Panc1 (cell line): ENCODE measurements around the gene MYO3B. TPM values are rescaled to one million over a fixed set of nuclear protein-coding genes. Genes with fewer than 3 reads are reported as not detected.

Experiments used
- ATAC-seq: fragments of 200-7000 bp; cut with Tn5 transposase; 2 replicates; pipeline ENCODE4 v1.9.1; 2020; ENCODE audit warnings: mild to moderate bottlenecking, moderate library complexity
- BruUV-seq: library from RNA; stranded (reverse); fragments of 400-500 nt; replicated peaks from 2 replicates; lab custom pipeline; 2021; lab: Mats Ljungman, UMichigan
- CTCF ChIA-PET: fragments of 300-600 bp; sonication (Branson Sonifier 250); formaldehyde crosslinking; loops from one replicate; lab custom pipeline; 2022; ENCODE audit warnings: antibody characterized with exemption; lab: Charles Lee
- POLR2A ChIA-PET: fragments of 300-600 bp; sonication (Branson Sonifier 250); formaldehyde crosslinking; loops from one replicate; lab custom pipeline; 2022; ENCODE audit warnings: antibody characterized with exemption; lab: Charles Lee
- DNase-seq: peaks from one replicate; pipeline ENCODE4 v3.0.0-alpha.2; 2010; ENCODE audit warnings: low read depth, low spot score
- H3K27ac ChIP-seq: 2 replicates; pipeline ENCODE4 v1.5.1; 2011; ENCODE audit warnings: mild to moderate bottlenecking, low read length, inconsistent platforms
- H3K27me3 ChIP-seq: fragments of 200-500 bp; sonication (Bioruptor generic); 2 replicates; pipeline ENCODE4 v1.6.0; 2014; ENCODE audit warnings: low read length, inconsistent platforms; ENCODE audit not compliant: control insufficient read depth, insufficient read depth
- H3K36me3 ChIP-seq: fragments of 200-500 bp; sonication (Bioruptor generic); 2 replicates; pipeline ENCODE4 v1.5.1; 2014; ENCODE audit warnings: inconsistent platforms, mild to moderate bottlenecking, low read length, moderate library complexity; ENCODE audit not compliant: control insufficient read depth, insufficient read depth
- H3K4me1 ChIP-seq: 2 replicates; pipeline ENCODE4 v1.5.1; 2011; ENCODE audit warnings: inconsistent platforms, mild to moderate bottlenecking, low read length, moderate library complexity; ENCODE audit not compliant: control insufficient read depth, insufficient read depth
- H3K4me3 ChIP-seq, 2 experiments: 2 replicates each; pipeline ENCODE4 v1.5.1; 2011 to 2012; ENCODE audit warnings: low read depth in 2 of 2, low read length in 2 of 2, mild to moderate bottlenecking in 2 of 2, inconsistent platforms in 1 of 2, moderate library complexity in 1 of 2
- H3K9me3 ChIP-seq: fragments of 200-500 bp; sonication (Bioruptor generic); 2 replicates; pipeline ENCODE4 v1.5.1; 2014; ENCODE audit warnings: low read depth, mild to moderate bottlenecking, inconsistent platforms, low read length, moderate library complexity; ENCODE audit not compliant: control insufficient read depth, insufficient read depth
- CTCF ChIP-seq: fragments of 450-650 bp; IDR thresholded peaks from 2 replicates; pipeline ENCODE4 v1.5.1; 2017; ENCODE audit warnings: mild to moderate bottlenecking
- POLR2AphosphoS5 ChIP-seq: IDR thresholded peaks from 2 replicates; pipeline ENCODE4 v1.6.1; 2012; ENCODE audit warnings: mild to moderate bottlenecking, low read depth, low read length, moderate library complexity
- REST ChIP-seq, 2 experiments: IDR thresholded peaks; 2 replicates each; pipeline ENCODE4 v1.6.1; 2011 to 2012; ENCODE audit warnings: low read depth in 2 of 2, control low read depth in 1 of 2, low read length in 1 of 2, mild to moderate bottlenecking in 1 of 2, moderate library complexity in 1 of 2; ENCODE audit not compliant: insufficient read depth in 1 of 2
- SIN3A ChIP-seq: IDR thresholded peaks from 2 replicates; pipeline ENCODE4 v1.6.1; 2012; ENCODE audit warnings: low read depth, mild to moderate bottlenecking, low read length, moderate library complexity, borderline replicate concordance; ENCODE audit not compliant: insufficient read depth
- TCF7L2 ChIP-seq: IDR thresholded peaks from 2 replicates; pipeline ENCODE4 v1.6.1; 2011; ENCODE audit warnings: mild to moderate bottlenecking, low read depth, low read length, inconsistent platforms
- in situ Hi-C: cut with HindIII; loops from 2 replicates; pipeline ENCODE4 v1.10.0; 2016; ENCODE audit warnings: low sequenced_read_pairs, low pct_unique_long_range_greater_than_20kb
- intact Hi-C: fragments of 100-400 bp; cut with micrococcal nuclease; formaldehyde crosslinking; loops from one replicate; pipeline ENCODE4 v1.10.0; 2022; ENCODE audit not compliant: unreplicated experiment
- total RNA-seq: library from RNA; stranded (reverse); gene quantifications from one replicate; pipeline ENCODE4 v1.2.1, GENCODE V29; 2021; ENCODE audit not compliant: unreplicated experiment

Gene MYO3B
- total RNA-seq, 1 experiment from 2014 or later, result 0.05 TPM

GRCh38 chr2:170181602-170182001 lies 3.7 kb downstream of the MYO3B start:
- no peak overlapping the region for H3K4me3 ChIP-seq
- no peaks in the 10 kb centered on the region for H3K27me3 ChIP-seq
- DNase-seq (no peak), ATAC-seq (no peak)
- intact Hi-C loops, result no loop called here
- TF ChIP-seq POLR2AphosphoS5, result no peak
- in situ Hi-C loops, result no loop called here
- H3K36me3 ChIP-seq, result no peaks in the 10 kb centered on the region
- H3K27ac ChIP-seq, result no peak overlapping the region
- H3K4me1 ChIP-seq, result no peaks in the 10 kb centered on the region
- no TSS peak for BruUV-seq
- no peaks in the 10 kb centered on the region; the same call in 1 of the 2 replicates for H3K9me3 ChIP-seq
- ChIA-PET POLR2A (no interaction called here), CTCF (no interaction called here)

- TF ChIP-seq SIN3A, result no peak
- TF ChIP-seq CTCF, result no peak
- TF ChIP-seq TCF7L2, result no peak
- no peak for TF ChIP-seq POLR2AphosphoS5
- CTCF ChIA-PET, result no interaction called here
- no peaks in the 10 kb centered on the region for H3K4me1 ChIP-seq
- intact Hi-C loops, result no loop called here
- H3K27me3 ChIP-seq, result no peaks in the 10 kb centered on the region
- H3K27ac ChIP-seq, result no peak overlapping the region
- ATAC-seq (no peak), DNase-seq (no peak)
- POLR2A ChIA-PET, result no interaction called here
- no peaks in the 10 kb centered on the region; the same call in 1 of the 2 replicates for H3K9me3 ChIP-seq
- in situ Hi-C loops, result no loop called here
- no TSS peak for BruUV-seq
- no peak overlapping the region for H3K4me3 ChIP-seq
- H3K36me3 ChIP-seq, result no peaks in the 10 kb centered on the region
Observed at GRCh38 chr2:170185319-170185718, 7.4 kb downstream of the MYO3B start.

- Histone ChIP-seq H3K27me3 (no peaks in the 10 kb centered on the region), H3K9me3 (no peaks in the 10 kb centered on the region; the same call in 1 of the 2 replicates), H3K27ac (no peak overlapping the region), H3K36me3 (no peaks in the 10 kb centered on the region), H3K4me1 (no peaks in the 10 kb centered on the region), H3K4me3 (no peak overlapping the region)
- CTCF ChIA-PET, result no interaction called here
- DNase-seq, result no peak
- in situ Hi-C loops (no loop called here), intact Hi-C loops (no loop called here)
- no peak for ATAC-seq
- TF ChIP-seq CTCF (no peak), POLR2AphosphoS5 (no peak), TCF7L2 (no peak), SIN3A (no peak), REST (IDR thresholded peaks at IDR 0.05; ENCODE audit: insufficient read depth in 1 of 2, low read depth in 2 of 2, low read length in 1 of 2) (no peak)
- BruUV-seq, result no TSS peak
- POLR2A ChIA-PET, result no interaction called here
Observed at GRCh38 chr2:170189757-170190156, 11.8 kb downstream of the MYO3B start.
